HEK293 (cell line): Measurements from ENCODE around the gene WWOX.

Experiments used
- ATF2 ChIP-seq: fragments of 450-650 bp; formaldehyde crosslinking; IDR thresholded peaks from 2 replicates; pipeline ENCODE4 v1.5.1; 2016; ENCODE audit warnings: missing biosample characterization, missing genetic modification characterization, low read depth
- BCL11A ChIP-seq: fragments of 450-650 bp; formaldehyde crosslinking; IDR thresholded peaks from 2 replicates; pipeline ENCODE4 v1.5.1; 2016; ENCODE audit warnings: low read depth, missing biosample characterization, missing genetic modification characterization
- CTCF ChIP-seq: fragments of 450-650 bp; formaldehyde crosslinking; IDR thresholded peaks from 2 replicates; pipeline ENCODE4 v1.5.1; 2016; ENCODE audit warnings: missing biosample characterization, missing genetic modification characterization
- GFI1B ChIP-seq: fragments of 450-650 bp; formaldehyde crosslinking; IDR thresholded peaks from 2 replicates; pipeline ENCODE4 v1.5.1; 2016; ENCODE audit warnings: missing biosample characterization, missing genetic modification characterization
- GLI2 ChIP-seq: fragments of 450-650 bp; formaldehyde crosslinking; IDR thresholded peaks from 2 replicates; pipeline ENCODE4; 2017; ENCODE audit warnings: missing biosample characterization, missing genetic modification characterization, low read depth, borderline replicate concordance
- HIC1 ChIP-seq: fragments of 450-650 bp; formaldehyde crosslinking; IDR thresholded peaks from 2 replicates; pipeline ENCODE4 v1.5.1; 2016; ENCODE audit warnings: missing biosample characterization, missing genetic modification characterization
- KLF8 ChIP-seq: fragments of 450-650 bp; formaldehyde crosslinking; IDR thresholded peaks from 2 replicates; pipeline ENCODE4 v1.5.1; 2016; ENCODE audit warnings: missing biosample characterization, missing genetic modification characterization
- SCRT1 ChIP-seq: fragments of 450-650 bp; formaldehyde crosslinking; IDR thresholded peaks from 2 replicates; pipeline ENCODE4 v1.5.1; 2016; ENCODE audit warnings: missing biosample characterization, missing genetic modification characterization, borderline replicate concordance
- SP3 ChIP-seq: fragments of 450-650 bp; formaldehyde crosslinking; IDR thresholded peaks from 2 replicates; pipeline ENCODE4 v1.5.1; 2016; ENCODE audit warnings: missing biosample characterization, missing genetic modification characterization
- YY2 ChIP-seq: fragments of 450-650 bp; formaldehyde crosslinking; IDR thresholded peaks from 2 replicates; pipeline ENCODE4 v1.5.1; 2016; ENCODE audit warnings: missing biosample characterization, missing genetic modification characterization
- ZBTB6 ChIP-seq: fragments of 450-650 bp; formaldehyde crosslinking; IDR thresholded peaks from 2 replicates; pipeline ENCODE4 v1.5.1; 2017; ENCODE audit warnings: missing biosample characterization, missing genetic modification characterization
- ZBTB8A ChIP-seq: fragments of 450-650 bp; formaldehyde crosslinking; IDR thresholded peaks from 2 replicates; pipeline ENCODE4 v1.5.1; 2016; ENCODE audit warnings: missing biosample characterization, missing genetic modification characterization
- ZNF146 ChIP-seq: fragments of 450-650 bp; formaldehyde crosslinking; IDR thresholded peaks from 2 replicates; pipeline ENCODE4 v1.5.1; 2016; ENCODE audit warnings: missing biosample characterization, missing genetic modification characterization
- ZNF324 ChIP-seq: fragments of 450-650 bp; formaldehyde crosslinking; IDR thresholded peaks from 2 replicates; pipeline ENCODE4 v1.5.1; 2016; ENCODE audit warnings: missing biosample characterization, missing genetic modification characterization
- ZNF335 ChIP-seq: fragments of 450-650 bp; formaldehyde crosslinking; conservative IDR thresholded peaks from 2 replicates; pipeline ENCODE4 v1.5.1; 2016; ENCODE audit warnings: missing biosample characterization, missing genetic modification characterization
- ZNF518A ChIP-seq: fragments of 450-650 bp; formaldehyde crosslinking; conservative IDR thresholded peaks from 2 replicates; pipeline ENCODE4 v1.5.1; 2016; ENCODE audit warnings: low read depth, missing biosample characterization, missing genetic modification characterization
- ZNF560 ChIP-seq: fragments of 450-650 bp; formaldehyde crosslinking; IDR thresholded peaks from 2 replicates; pipeline ENCODE4 v1.5.1; 2017; ENCODE audit warnings: missing biosample characterization, missing genetic modification characterization, borderline replicate concordance
- ZNF670 ChIP-seq: fragments of 450-650 bp; formaldehyde crosslinking; IDR thresholded peaks from 2 replicates; pipeline ENCODE4 v1.5.1; 2016; ENCODE audit warnings: missing biosample characterization, missing genetic modification characterization, low read depth
- ZNF76 ChIP-seq: fragments of 450-650 bp; formaldehyde crosslinking; IDR thresholded peaks from 2 replicates; pipeline ENCODE4; 2016; ENCODE audit warnings: low read depth, missing biosample characterization, missing genetic modification characterization, borderline replicate concordance
- ZNF777 ChIP-seq: fragments of 450-650 bp; formaldehyde crosslinking; IDR thresholded peaks from 2 replicates; pipeline ENCODE4 v1.5.1; 2017; ENCODE audit warnings: missing biosample characterization, missing genetic modification characterization, borderline replicate concordance
- ZSCAN16 ChIP-seq: fragments of 450-650 bp; formaldehyde crosslinking; IDR thresholded peaks from 2 replicates; pipeline ENCODE4 v1.5.1; 2016; ENCODE audit warnings: missing biosample characterization, missing genetic modification characterization
- ZSCAN18 ChIP-seq: fragments of 450-650 bp; formaldehyde crosslinking; IDR thresholded peaks from 2 replicates; pipeline ENCODE4 v1.5.1; 2016; ENCODE audit warnings: missing biosample characterization, missing genetic modification characterization
- ZSCAN5A ChIP-seq: fragments of 450-650 bp; formaldehyde crosslinking; IDR thresholded peaks from 2 replicates; pipeline ENCODE4 v1.5.1; 2016; ENCODE audit warnings: missing biosample characterization, missing genetic modification characterization

Gene WWOX

GRCh38 chr16:78099271-78100111, at the start of gene WWOX (continued):
- TF ChIP-seq ATF2 (0 out of 2 replicates have a peak, but pooled peaks have one; percentile 5), ZBTB8A (tag by site-specific recombination) (peak; percentile 99), ZNF518A (tag by site-specific recombination) (peak; percentile 63), ZSCAN16 (tag by site-specific recombination) (0 out of 2 replicates have a peak, but pooled peaks have one; percentile 12), ZNF335 (tag by site-specific recombination) (peak; percentile 92), ZSCAN18 (tag by site-specific recombination) (peak; percentile 96), CTCF (tag by site-specific recombination) (peak; percentile 86), ZBTB6 (peak; percentile 96), BCL11A (tag by site-specific recombination) (0 out of 2 replicates have a peak, but pooled peaks have one; percentile 43), GFI1B (tag by site-specific recombination) (no peak), ZNF777 (tag by site-specific recombination) (peak; percentile 81; the same call in 1 of the 2 replicates), YY2 (tag by site-specific recombination) (peak; percentile 76), SP3 (tag by site-specific recombination) (peak; percentile 91), ZNF560 (tag by site-specific recombination) (no peak), ZNF146 (tag by site-specific recombination) (0 out of 2 replicates have a peak, but pooled peaks have one; percentile 16), ZNF670 (tag by site-specific recombination) (no peak), ZSCAN5A (peak; percentile 17; the same call in 1 of the 2 replicates), KLF8 (tag by site-specific recombination) (peak; percentile 88), SCRT1 (tag by site-specific recombination) (no peak), GLI2 (tag by site-specific recombination) (no peak), ZNF324 (tag by site-specific recombination) (peak; percentile 89), HIC1 (tag by site-specific recombination) (no peak), ZNF76 (tag by site-specific recombination) (peak; percentile 84)
